GM19438 (cell line): ENCODE data around the gene CDRT4.
A peak's percentile ranks its signal among the peaks of the same experiment; 100 is the strongest.
"Not testable (repeated sequence)": the region's sequence is repeated elsewhere in the genome, so short reads cannot be mapped to it uniquely, and the experiment has no call there.

Experiments used
- ATAC-seq: cut with Tn5 transposase; IDR thresholded peaks from one replicate; pipeline ENCODE4 v1.9.1; 2021; ENCODE audit warnings: low read depth; ENCODE audit not compliant: unreplicated experiment

Gene CDRT4

DNA sequence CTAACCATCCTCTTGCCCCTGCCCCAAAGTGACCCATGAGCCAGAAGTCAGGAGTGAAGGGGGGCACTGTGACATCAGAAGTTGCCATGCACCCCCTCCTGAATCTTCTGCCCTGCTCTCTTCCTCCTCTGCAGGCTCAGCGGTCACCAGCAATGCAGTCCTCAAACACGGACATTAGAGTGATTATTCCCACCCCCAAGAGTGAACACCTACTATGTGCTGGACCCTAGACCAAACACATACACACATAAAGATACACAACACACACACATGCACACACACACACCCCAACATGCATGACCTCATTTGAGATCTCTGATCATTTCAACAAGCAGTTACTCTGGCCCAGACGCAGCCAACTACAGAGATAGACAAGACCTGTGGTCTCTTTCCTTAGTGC, at the start of gene CDRT4:
Gene CDRT4 (minus strand): TSS at position 30 of the 400 bp plus-strand sequence. CDS start 27,383 bp downstream, outside the sequence.
- no peak for ATAC-seq

DNA sequence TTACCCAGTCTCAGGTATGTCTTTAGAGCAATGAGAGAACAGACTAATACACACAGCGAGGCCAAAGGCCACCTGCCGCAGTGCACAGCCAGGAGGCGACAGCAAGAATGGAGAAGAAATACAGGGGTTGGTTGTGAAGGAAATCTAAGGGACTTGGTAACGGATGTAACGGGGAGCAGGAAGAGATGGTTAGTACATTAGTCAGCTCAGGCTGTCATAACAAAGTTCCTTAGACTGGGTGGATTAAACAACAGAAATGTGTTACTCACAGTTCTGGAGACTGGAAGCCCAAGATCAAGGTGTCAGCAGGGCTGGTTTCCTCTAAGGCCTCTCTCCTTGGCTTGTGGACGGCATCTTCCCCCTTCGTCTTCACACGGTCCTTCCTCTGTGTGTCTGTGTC, 48.7 kb upstream of the CDRT4 start:
- no peak for ATAC-seq

DNA sequence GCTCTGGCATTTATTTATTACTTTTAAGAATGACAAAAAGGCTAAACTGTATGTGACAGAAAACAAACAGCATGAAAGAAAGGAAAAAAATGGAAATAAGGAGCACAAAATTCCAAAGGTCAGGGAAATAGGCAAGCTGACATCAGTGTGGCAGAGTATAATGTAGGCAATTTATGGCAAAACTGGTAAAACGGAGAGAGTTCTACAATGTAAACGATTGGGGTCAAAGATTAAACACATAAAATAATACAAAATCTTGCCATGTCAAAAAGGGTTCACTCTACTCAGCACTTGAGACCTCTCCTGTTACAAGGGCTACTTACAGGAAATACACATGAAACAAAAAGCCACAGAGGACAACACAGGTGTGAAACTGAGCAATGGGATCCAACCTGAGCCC, 47.0 kb upstream of the CDRT4 start:
- ATAC-seq: no peak

DNA sequence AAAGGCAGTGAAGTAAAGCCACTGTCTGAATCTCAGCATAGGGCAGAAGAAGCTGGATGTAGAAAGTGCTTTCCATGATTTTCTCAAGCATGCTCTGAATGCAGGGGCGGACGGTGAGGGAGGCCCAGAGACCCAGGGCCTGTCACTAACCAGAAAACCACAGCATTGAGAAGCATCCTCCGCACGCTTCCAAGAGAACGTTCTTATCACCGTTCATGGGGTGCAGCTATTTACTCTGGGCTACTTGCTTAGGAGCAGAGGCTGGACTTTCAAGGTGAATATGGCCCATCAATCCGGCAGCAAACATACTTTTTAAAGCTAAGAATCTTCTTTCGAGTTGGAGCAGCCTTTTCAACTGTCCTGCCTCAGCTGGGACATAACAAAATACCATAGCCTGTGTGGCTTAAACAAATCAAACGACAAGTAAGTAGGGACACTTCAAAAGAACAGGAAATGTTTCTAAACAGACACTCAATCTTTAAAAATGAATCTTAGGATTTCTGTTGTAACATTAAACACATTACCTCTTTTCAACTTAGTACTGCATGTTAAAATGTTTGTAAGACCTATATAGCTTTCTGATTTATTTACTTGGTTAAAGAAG, 46.5 kb upstream of the CDRT4 start:
- no peak for ATAC-seq

DNA sequence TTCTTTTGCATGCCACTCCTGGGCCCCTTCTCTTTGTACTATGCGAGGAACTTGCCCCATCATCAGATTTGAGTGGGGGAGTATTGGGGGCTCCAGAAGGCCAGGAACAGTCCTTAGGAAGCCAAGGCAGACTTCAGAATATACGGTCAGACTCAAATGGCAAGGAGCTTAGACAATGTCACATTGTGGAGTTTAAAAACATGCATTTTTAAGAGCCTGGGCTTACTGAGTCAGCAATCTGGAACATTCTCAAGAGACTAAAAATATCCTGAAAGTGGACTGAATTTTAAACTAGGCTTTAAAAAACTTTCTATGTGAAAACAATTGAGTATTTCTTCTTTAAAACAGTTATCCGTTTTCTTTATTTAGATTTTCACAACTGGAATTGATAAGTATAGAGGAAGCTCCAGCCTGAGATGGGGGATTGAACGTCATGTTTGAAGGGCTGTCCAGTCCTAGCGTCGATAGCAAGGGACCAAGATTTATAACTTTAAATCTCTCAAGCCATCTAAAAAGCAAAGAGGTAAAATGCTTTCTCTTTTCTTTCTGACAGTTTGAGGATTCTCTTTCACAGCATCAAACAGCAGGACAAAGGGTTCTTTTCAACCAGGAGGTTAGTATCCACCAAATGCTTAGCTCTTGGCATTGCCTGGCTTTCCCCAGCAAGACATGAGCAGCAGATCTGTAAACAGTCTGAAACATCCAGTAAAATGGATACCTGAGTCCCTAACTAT, 45.8 kb upstream of the CDRT4 start:
- no peak for ATAC-seq

DNA sequence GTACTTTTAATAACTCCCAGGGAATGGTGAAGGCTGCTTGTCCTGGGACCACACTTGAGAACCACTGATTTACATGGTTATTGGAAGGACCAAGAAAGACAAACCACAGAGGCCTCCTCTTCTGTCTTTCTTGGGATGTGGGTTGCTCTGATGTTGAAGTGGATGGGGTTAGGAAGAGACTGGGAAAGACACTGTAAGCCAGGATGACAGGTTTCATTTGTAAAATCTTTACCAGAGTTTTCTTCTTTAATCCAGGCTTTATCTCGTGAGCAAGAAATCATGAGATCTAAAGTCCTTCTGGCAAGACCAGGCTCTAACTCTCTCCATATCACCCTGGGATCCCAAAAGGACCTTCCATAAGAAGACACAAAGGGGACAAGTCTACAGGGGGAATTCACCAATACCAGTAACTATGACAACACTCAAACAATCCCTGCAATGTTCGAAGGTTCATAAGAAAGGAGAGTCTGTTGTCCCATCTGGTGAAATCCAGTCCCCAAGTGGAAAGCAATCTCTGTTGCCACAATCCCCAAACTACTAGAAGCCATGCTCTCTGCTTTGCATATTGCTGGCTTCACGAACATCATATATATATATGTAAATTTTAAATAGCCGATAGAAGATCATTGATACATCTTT, 44.8 kb upstream of the CDRT4 start:
- ATAC-seq: no peak

DNA sequence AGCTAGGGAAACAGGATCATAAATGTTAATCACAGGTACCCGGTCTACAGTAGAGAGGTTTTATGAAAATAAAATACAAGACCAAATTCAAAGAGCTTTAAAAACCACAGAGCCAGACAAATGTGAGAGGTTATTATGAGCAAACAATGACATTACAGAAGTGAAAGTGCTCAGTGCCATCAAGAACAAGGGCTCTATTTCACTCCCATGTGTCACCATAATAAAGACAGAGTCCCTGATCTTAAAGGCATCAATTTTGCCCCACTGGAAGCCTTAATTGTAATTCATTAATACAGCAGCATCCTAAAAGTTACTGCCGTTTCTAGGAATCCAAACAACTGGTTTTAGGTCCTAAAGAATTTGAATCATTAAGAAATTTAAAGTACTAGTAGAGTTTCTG, 43.7 kb upstream of the CDRT4 start:
- ATAC-seq: no peak

DNA sequence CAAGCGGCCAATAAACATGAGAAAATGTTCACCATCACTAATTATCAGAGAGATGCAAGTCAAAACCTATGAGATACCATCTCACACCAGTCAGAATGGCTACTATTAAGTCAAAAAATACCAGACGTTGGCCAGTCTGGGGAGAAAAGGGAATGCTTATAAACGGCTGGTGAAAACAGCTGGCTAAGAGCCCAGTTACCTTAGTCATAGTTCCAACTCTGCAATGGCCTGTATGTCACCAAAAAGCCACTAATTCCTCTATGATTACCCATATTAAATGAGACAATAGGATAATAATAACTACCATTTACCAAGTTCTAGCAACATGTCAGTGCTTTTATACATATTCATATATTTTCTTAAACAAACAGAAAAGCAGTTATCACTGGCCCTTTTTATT, 42.9 kb upstream of the CDRT4 start:
- ATAC-seq: no peak

DNA sequence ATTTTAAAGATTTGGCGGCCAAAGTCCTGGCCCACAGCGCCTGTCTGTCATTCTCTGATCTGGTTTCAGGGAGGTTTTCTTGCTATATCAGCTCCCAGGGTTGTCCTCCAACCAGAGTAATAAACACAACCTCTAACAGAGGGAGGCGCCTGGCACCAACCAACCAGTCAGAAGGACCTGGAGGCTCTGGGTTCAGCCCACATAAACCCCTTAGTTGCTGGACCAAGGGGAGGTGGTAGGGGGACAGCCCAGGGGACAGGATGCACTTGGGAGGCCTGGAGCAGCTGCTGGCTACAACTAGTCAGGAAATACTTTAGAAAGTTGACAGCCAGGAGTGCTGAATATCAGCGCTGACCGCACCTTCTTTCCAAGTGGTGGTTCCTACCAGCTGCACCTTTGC, 41.7 kb upstream of the CDRT4 start:
- ATAC-seq: no peak

DNA sequence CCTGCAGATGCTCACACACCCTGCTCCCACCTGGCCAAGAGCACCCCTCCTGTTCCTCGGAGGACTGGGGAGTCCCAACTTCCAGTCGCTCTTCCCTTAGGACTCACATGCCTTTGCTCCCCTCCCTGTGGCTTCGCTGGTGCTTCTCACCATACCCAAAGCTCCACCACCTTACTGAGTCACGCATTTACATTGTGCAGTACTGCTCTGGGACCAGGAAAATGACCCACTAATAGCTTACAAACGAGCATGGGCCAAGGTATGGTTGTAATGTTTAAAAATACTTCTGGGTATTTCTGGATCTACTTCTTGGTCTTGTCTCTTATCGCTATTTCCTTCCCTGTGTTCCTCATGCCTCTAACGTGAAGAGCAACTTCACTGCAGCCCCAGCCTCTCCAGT, 41.0 kb upstream of the CDRT4 start:
- no peak for ATAC-seq

DNA sequence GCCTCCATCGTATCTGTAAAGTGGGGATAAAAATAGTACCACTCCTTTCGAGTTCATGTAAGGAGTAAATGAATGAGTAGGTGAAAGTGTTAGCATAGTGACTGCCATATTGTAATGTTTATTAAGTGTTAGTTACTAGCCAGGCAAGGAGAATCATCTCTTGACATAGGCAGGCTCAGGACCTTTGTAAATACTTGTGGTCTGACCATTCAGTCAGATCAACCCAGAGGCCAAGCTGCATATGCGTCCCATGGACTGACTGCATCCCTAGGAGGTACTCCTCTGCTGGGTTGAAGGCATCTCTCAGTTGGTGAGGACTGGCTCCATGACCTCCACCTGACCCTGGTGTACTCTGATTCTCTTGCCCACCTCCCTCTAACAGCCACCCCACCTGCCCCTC, 40.5 kb upstream of the CDRT4 start:
- ATAC-seq: no peak

DNA sequence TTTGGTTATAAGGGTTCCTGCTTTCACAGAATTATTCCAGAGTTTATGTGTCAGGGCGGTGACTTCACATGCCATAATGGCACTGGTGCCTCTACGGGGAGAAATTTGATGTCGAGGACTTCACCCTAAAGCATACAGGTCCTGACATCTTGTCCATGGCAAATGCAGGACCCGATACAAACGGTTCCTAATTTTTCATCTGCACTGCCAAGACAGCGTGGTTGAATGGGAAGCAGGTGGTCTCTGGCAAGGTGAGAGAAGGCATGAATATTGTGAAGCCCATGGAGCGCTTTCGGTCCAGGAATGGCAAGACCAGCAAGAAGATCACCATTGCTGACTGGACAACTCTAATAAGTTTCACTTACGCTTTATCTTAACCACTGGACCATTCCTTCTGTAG, 39.6 kb upstream of the CDRT4 start:
- ATAC-seq: no peak

DNA sequence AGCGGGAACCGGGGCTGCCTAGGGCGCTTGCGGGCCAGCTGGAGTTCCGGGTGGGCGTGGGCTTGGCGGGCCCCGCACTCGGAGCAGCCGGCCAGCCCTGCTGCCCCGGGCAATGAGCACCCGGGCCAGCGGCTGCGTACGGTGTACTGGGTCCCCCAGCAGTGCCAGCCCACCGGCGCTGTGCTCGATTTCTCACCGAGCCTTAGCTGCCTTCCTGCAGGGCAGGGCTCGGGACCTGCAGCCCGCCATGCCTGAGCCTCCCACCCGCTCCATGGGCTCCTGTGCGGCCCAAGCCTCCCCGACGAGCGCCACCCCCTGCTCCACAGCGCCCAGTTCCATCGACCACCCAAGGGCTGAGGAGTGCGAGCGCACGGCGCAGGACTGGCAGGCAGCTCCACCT, 38.3 kb upstream of the CDRT4 start:
- not testable (repeated sequence) for ATAC-seq

DNA sequence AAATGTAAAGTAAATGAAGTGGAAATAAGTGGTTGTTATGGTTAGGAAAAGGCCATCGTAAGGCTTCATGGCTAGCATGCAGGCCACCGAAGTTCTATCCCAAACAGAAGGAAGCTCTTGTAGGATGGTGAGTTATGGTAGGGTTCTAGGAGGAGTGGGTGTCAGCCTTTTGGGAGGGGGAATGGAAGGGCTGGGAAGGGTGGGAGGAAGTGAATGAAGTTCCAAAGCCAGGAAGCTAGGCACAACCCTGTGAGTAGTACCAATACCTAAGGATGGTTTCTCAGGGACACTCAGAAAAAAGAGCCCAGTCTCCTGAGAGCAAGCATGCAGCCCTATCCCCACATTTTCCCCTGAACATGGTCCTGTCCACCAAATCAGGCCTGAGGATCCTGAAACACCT, 36.3 kb upstream of the CDRT4 start:
- no peak for ATAC-seq

DNA sequence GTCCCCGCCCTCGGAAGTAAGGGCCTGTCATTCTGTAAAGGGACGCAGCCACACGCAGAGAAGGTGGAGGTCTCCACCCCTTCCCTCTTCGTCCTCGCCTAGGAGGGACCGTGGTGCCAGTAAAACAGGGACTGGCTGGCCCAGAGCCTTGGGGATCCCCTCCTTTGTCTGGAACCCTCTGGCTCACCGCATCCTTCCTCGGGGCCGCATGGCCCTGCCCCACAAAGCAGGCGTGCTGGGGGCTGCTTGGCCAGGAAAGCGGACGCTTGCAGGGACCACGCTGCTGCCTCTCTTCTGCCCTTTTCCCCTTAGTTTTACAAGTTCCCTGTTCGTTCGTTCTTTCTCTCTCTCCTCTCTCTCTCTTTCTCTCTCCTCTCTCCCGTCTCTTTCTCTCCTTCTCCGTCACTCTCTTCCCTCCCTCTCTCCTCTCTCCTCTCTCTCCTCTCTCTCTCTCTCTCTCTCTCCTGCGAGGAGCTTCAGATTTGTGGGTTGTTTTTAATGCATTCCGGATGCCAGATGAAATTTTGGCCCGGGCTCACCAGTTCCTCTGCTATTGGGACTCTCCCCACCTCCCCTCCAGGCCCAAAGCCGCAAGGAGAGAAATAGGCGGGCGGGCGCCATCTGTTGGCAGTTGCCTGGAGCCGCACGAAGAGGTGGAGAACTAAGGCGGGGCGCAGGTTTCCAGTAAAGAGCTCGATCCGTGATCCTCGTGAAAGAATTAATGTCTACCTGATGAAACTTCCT, 35.1 kb upstream of the CDRT4 start:
- peak; percentile 70 for ATAC-seq

DNA sequence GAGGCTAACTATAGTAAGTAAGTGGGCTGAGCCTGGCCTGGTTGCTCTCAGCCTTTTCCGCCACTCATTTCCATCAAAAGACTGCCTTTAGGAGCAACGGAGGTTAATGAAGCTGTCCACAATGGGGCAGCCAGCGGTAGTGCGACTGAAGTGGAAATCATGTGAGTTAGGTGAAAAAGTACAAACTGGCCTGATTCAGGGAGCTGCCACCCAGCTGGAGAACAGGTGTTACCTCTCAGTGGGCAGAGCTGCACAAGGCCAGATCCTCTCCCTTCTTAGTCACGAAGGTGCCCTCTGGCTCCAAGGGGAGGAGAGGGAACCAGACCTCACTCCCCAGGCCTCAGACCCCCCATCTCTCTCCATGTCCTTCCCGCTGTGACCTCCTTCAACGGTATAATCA, 34.4 kb upstream of the CDRT4 start:
- ATAC-seq: no peak

DNA sequence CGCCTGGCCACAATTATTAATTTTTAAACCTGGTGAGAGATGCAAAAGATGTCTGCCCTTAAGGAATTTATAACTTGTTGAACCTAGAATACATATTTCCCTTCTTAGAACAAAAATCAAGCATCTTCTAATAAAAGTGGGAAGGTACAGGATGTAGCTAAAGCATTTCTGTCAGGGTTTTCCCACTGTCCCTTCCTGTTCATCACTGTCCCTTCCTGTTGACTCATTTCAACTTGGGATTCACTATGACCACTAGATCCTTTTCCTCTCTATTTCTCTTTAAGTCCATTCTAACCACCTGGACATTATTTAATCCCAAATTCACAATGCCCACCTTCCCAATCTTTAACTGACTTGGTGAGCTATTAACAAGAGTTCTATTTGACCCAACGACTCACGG, 33.9 kb upstream of the CDRT4 start:
- no peak for ATAC-seq

DNA sequence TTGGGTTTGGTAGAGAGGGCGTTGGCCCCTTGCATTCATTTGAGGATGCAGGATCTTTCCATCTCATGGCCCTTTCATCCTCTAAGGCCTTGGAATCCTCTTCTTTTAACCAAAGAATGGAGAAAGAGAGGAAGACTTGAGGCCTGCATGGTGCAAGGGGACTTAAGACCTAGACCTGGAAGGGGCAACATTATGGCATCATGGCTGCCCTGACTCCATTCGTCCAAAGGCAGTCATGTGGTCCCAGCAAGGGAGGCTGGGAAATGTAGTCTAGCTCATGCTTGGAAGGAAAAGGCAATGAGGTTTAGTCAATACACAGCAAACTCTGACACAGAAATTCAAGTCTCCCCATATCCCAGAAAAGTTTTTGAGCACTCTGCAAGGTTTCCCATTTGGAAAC, 30.7 kb upstream of the CDRT4 start:
- no peak for ATAC-seq

DNA sequence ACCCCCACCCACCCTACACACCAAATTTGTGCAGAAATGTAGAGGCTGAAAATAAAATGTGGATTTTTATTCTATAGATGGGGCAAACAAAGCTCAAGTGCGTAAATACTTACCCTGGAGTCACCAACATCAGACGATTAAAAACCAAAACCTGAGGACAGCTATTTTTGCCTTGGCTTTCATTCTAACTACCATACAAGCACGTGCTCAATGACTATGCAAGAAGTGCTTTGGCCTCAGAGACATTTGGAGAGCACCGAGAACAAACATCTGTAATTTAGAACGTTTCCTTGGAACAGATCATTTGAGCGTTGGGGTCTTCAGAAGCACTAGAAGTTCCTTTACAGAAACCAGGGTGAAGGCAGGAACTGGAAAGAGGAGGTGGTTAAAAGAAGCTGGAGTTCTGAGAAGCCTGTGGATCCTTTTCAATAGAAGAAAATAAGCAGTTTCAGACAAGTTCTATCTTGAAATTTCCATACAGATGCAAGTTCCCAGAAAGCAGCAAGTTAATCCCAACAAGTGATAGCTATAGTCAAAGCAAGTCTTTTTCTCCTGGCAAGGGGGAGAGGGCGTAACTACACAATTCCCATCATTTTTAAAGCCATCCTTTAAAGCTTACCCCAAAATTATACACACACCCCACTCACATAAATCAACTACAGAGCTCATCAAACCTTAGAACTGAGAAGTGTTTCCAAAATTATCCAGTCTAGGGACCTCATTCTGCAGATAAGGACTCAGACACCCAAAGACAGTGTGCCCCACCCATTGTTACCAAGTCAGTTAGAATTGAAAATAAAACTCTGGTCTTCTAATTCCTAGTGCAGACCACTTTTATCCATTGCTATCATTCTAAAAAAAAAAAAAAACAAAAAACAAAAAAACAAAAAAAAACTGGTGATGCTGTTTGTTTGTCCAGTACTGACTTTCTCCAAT, 29.6 kb upstream of the CDRT4 start:
- ATAC-seq: no peak

DNA sequence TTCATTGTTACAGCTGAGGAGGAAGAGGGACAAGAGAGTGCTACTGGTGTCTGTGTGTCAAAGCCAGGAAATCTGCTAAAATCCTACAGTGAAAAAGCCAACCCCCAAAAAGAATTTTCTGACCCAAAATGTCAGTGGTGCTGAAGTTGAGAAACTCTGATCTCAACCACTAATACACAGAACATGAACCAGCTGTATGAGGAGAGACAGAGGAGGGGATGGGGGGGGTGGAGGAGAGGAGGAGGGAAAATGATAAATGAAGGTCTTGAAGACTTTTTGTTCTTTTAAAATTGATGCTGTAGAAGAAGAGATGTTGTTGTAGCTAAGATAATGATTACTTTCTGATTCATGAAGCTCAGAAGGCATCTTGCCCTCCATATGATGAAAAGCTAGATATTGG, 27.4 kb upstream of the CDRT4 start:
- ATAC-seq: no peak
